Ishikawa (cell line): ENCODE results near the gene KIF20B.

Experiments
- EP300 ChIP-seq: IDR thresholded peaks from 2 replicates; pipeline ENCODE4 v1.6.1; 2012; ENCODE audit warnings: borderline replicate concordance
- FOXM1 ChIP-seq: IDR thresholded peaks from 2 replicates; pipeline ENCODE4 v1.6.1; 2012; ENCODE audit warnings: low read depth, borderline replicate concordance
- TAF1 ChIP-seq: IDR thresholded peaks from 2 replicates; pipeline ENCODE4 v1.6.1; 2012; ENCODE audit warnings: low read depth, mild to moderate bottlenecking
- TCF12 ChIP-seq: IDR thresholded peaks from 2 replicates; pipeline ENCODE4 v1.6.1; 2012; ENCODE audit warnings: low read depth
- TEAD4 ChIP-seq: IDR thresholded peaks from 2 replicates; pipeline ENCODE4 v1.6.1; 2012
- TF ChIP-seq, protein P1 (sequence below): IDR thresholded peaks from 2 replicates; pipeline ENCODE4 v1.6.1; 2012
- TF ChIP-seq, protein P2 (sequence below): IDR thresholded peaks from 2 replicates; pipeline ENCODE4 v1.6.1; 2012; ENCODE audit warnings: low read depth, mild to moderate bottlenecking

DNA sequence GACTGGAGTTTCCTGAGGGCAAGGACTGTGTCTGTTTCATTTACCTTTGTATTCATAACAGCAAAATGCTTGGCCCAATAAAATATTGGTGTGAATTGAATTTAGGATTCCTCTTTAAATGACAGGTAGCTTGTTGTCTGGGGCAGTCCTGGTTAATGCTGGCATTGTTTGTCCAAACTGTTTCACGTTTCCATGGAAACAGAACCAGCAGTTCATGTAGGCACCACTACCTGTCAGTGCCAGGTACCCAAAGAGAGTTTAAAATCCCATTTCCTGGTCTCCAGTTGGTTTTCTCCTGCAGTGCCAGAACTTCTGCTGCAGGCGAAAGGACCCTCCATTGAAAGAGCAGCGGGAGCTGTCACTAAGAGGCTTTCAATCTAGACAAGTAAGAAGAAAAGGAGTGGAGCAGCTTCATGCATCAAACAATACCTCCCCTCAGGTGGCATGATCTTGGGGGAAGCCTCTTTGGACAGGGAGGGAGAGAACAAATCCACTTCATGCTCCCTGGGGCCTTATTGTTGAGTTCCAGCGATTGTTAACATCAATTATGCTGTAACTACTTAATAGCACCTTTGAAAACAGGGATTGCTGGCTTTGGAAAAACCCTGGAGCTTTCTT lies 109.6 kb downstream of the KIF20B start:
- TF ChIP-seq, protein P1, sequence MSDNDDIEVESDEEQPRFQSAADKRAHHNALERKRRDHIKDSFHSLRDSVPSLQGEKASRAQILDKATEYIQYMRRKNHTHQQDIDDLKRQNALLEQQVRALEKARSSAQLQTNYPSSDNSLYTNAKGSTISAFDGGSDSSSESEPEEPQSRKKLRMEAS: no peak
- TF ChIP-seq, protein P2, sequence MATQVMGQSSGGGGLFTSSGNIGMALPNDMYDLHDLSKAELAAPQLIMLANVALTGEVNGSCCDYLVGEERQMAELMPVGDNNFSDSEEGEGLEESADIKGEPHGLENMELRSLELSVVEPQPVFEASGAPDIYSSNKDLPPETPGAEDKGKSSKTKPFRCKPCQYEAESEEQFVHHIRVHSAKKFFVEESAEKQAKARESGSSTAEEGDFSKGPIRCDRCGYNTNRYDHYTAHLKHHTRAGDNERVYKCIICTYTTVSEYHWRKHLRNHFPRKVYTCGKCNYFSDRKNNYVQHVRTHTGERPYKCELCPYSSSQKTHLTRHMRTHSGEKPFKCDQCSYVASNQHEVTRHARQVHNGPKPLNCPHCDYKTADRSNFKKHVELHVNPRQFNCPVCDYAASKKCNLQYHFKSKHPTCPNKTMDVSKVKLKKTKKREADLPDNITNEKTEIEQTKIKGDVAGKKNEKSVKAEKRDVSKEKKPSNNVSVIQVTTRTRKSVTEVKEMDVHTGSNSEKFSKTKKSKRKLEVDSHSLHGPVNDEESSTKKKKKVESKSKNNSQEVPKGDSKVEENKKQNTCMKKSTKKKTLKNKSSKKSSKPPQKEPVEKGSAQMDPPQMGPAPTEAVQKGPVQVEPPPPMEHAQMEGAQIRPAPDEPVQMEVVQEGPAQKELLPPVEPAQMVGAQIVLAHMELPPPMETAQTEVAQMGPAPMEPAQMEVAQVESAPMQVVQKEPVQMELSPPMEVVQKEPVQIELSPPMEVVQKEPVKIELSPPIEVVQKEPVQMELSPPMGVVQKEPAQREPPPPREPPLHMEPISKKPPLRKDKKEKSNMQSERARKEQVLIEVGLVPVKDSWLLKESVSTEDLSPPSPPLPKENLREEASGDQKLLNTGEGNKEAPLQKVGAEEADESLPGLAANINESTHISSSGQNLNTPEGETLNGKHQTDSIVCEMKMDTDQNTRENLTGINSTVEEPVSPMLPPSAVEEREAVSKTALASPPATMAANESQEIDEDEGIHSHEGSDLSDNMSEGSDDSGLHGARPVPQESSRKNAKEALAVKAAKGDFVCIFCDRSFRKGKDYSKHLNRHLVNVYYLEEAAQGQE: no peak
- TF ChIP-seq TCF12 (no peak), TEAD4 (no peak), EP300 (no peak), TAF1 (no peak), FOXM1 (no peak)
